ENCODE measurements around the gene ADCY9. TPM values are rescaled to one million over a fixed set of nuclear protein-coding genes. Genes with fewer than 3 reads are reported as not detected.

ADCY9 gene
- total and polyA plus RNA-seq, 4 donors: 7.9 to 40.1 (median 24.7) TPM

- no peak overlapping the region for H3K4me3 ChIP-seq (ENCODE audit: low read length in 2 of 2)
- no peaks in the 10 kb centered on the region for H3K9me3 ChIP-seq (ENCODE audit: control insufficient read depth, low read length)
- no peak for ATAC-seq (ENCODE audit: low FRiP score)
- DNase-seq: no peak
- WGBS, 2 donors: 96 to 98% methylated on average over 10 of the region's 10 CpGs
- H3K27me3 ChIP-seq (ENCODE audit: control insufficient read depth in 1 of 2, insufficient read depth in 2 of 2, low read length in 1 of 2): no peaks in the 10 kb centered on the region
- no peaks in the 10 kb centered on the region for H3K36me3 ChIP-seq (ENCODE audit: control insufficient read depth in 1 of 2, insufficient read depth in 2 of 2, low read length in 1 of 2)
- intact Hi-C loops (cut with DNase I): no loop called here
- H3K27ac ChIP-seq (ENCODE audit: low read depth in 1 of 2, low read length in 2 of 2): no peak overlapping the region
- H3K4me1 ChIP-seq (ENCODE audit: control insufficient read depth in 1 of 2, insufficient read depth in 2 of 2, low read length in 2 of 2): no peaks in the 10 kb centered on the region
Measured at GRCh38 chr16:4033951-4034350, 82.3 kb downstream of the ADCY9 start.

DNA sequence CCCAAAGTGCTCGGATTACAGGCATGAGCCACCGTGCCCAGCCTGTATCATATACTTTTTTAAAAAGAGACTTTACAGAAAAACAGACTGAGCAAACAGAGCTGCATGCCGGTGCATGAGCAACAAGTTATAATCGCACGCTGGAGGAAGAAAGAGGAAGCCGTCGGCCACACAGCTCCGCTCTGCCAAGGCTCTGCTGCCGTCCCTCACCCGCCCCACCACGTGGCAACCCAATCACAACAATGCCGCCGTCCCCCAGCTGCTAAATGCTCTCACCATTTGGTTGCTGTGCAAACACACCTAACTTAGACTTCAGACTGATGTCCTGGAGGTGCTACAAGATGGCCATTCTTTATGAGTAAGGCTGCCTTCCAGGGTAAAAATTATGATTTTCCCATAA lies 83.5 kb downstream of the ADCY9 start:
- Histone ChIP-seq H3K9me3 (ENCODE audit: control insufficient read depth, low read length) (no peaks in the 10 kb centered on the region), H3K36me3 (ENCODE audit: control insufficient read depth in 1 of 2, insufficient read depth in 2 of 2, low read length in 1 of 2) (no peaks in the 10 kb centered on the region), H3K27me3 (ENCODE audit: control insufficient read depth in 1 of 2, insufficient read depth in 2 of 2, low read length in 1 of 2) (no peaks in the 10 kb centered on the region), H3K4me1 (ENCODE audit: control insufficient read depth in 1 of 2, insufficient read depth in 2 of 2, low read length in 2 of 2) (no peaks in the 10 kb centered on the region), H3K4me3 (ENCODE audit: low read length in 2 of 2) (no peak overlapping the region), H3K27ac (ENCODE audit: low read depth in 1 of 2, low read length in 2 of 2) (no peak overlapping the region)
- intact Hi-C loops (cut with DNase I): no loop called here
- ATAC-seq (ENCODE audit: low FRiP score) (peak; percentile 78), DNase-seq (peak; percentile 87 to 89)
- WGBS, 2 donors: 1 to 2% methylated on average over 13 of the region's 13 CpGs

DNA sequence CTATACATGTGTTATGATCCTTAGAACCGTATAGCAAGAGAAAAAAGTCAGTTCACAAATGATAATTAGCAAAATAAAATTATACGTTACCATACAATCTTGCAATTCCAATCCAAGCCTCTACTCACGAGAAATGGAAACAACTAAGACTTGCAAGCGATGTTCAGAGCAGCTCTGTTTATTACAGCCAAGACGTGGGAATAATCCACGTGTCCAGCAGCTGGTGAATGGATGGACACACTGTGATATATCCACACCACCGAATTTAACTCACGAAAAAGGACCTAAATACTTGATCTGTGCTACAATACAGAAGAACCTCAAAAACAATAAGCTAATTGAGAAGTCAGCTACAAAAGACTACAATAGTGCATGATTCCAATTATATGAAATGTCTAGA lies 88.1 kb downstream of the ADCY9 start:
- no peaks in the 10 kb centered on the region for H3K36me3 ChIP-seq (ENCODE audit: control insufficient read depth in 1 of 2, insufficient read depth in 2 of 2, low read length in 1 of 2)
- WGBS, 2 donors: 93 to 94% methylated on average over 8 of the region's 8 CpGs
- ATAC-seq (ENCODE audit: low FRiP score) (no peak), DNase-seq (no peak)
- intact Hi-C loops (cut with DNase I): no loop called here
- H3K27me3 ChIP-seq (ENCODE audit: control insufficient read depth in 1 of 2, insufficient read depth in 2 of 2, low read length in 1 of 2): no peaks in the 10 kb centered on the region
- H3K9me3 ChIP-seq (ENCODE audit: control insufficient read depth, low read length): no peaks in the 10 kb centered on the region
- no peak overlapping the region for H3K4me3 ChIP-seq (ENCODE audit: low read length in 2 of 2)
- no peak overlapping the region for H3K27ac ChIP-seq (ENCODE audit: low read depth in 1 of 2, low read length in 2 of 2)
- no peaks in the 10 kb centered on the region for H3K4me1 ChIP-seq (ENCODE audit: control insufficient read depth in 1 of 2, insufficient read depth in 2 of 2, low read length in 2 of 2)

DNA sequence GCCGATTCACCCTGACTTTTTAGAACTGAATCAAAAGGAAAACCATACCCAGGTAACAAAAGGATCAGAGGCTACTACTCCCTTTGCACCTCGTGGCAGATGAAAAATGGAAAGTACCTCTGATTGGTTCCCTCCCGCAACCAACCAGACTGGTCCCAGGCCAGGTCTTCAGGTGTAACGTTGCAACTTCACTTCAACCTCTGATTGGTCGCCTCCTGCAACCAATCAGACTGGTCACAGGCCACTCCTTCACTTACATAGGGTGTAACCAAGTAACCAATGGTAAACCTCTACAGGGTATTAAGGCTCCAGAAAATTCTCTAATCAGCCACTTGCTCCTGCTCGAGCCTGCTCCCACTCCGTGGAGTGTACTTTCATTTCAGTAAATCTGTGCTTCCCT lies 89.4 kb downstream of the ADCY9 start:
- H3K9me3 ChIP-seq (ENCODE audit: control insufficient read depth, low read length): no peaks in the 10 kb centered on the region
- no peak overlapping the region for H3K4me3 ChIP-seq (ENCODE audit: low read length in 2 of 2)
- no peaks in the 10 kb centered on the region for H3K4me1 ChIP-seq (ENCODE audit: control insufficient read depth in 1 of 2, insufficient read depth in 2 of 2, low read length in 2 of 2)

DNA sequence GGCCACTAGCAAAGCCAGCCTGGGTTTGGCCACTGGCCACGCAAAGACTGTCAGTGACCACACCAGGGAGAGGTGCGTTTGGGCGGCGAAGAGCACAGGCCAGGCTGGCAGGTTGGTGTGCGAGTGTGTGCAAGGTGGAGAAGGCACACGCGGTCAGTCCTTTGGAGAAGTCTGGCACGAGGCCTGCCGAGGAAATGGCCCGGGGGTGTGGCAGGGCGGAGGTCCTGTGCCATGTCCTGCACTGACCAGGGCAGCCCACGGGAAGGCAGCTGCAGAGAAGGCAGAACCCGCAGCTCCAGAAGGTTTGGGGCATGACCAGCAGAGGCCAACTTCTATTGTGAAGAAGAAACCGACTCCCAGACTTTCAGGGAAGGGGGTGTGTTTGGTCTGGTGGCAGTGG lies 90.8 kb downstream of the ADCY9 start:
- Histone ChIP-seq H3K4me1 (ENCODE audit: control insufficient read depth in 1 of 2, insufficient read depth in 2 of 2, low read length in 2 of 2) (no peaks in the 10 kb centered on the region), H3K9me3 (ENCODE audit: control insufficient read depth, low read length) (no peaks in the 10 kb centered on the region), H3K27ac (ENCODE audit: low read depth in 1 of 2, low read length in 2 of 2) (no peak overlapping the region), H3K27me3 (ENCODE audit: control insufficient read depth in 1 of 2, insufficient read depth in 2 of 2, low read length in 1 of 2) (no peaks in the 10 kb centered on the region), H3K4me3 (ENCODE audit: low read length in 2 of 2) (no peak overlapping the region), H3K36me3 (ENCODE audit: control insufficient read depth in 1 of 2, insufficient read depth in 2 of 2, low read length in 1 of 2) (no peaks in the 10 kb centered on the region)
- intact Hi-C loops (cut with DNase I): no loop called here
- 93 to 95% methylated on average over 14 of the region's 14 CpGs for WGBS, 2 donors
- DNase-seq: no peak
- no peak for ATAC-seq (ENCODE audit: low FRiP score)

More for the DNA sequence above, 89.4 kb downstream of the ADCY9 start:
- intact Hi-C loops (cut with DNase I): no loop called here
- 94 to 96% methylated on average over 7 of the region's 7 CpGs for WGBS, 2 donors
- Histone ChIP-seq H3K27me3 (ENCODE audit: control insufficient read depth in 1 of 2, insufficient read depth in 2 of 2, low read length in 1 of 2) (no peaks in the 10 kb centered on the region), H3K27ac (ENCODE audit: low read depth in 1 of 2, low read length in 2 of 2) (no peak overlapping the region), H3K36me3 (ENCODE audit: control insufficient read depth in 1 of 2, insufficient read depth in 2 of 2, low read length in 1 of 2) (no peaks in the 10 kb centered on the region)
- DNase-seq (no peak), ATAC-seq (ENCODE audit: low FRiP score) (no peak)

GRCh38 chr16:4021916-4022315 lies 94.3 kb downstream of the ADCY9 start:
- H3K4me3 ChIP-seq (ENCODE audit: low read length in 2 of 2): no peak overlapping the region
- H3K4me1 ChIP-seq (ENCODE audit: control insufficient read depth in 1 of 2, insufficient read depth in 2 of 2, low read length in 2 of 2): no peaks in the 10 kb centered on the region
- H3K27ac ChIP-seq (ENCODE audit: low read depth in 1 of 2, low read length in 2 of 2): no peak overlapping the region
- ATAC-seq (ENCODE audit: low FRiP score) (no peak), DNase-seq (no peak)
- WGBS, 2 donors: 88 to 92% methylated on average over 2 of the region's 2 CpGs
- intact Hi-C loops (cut with DNase I): no loop called here
- H3K9me3 ChIP-seq (ENCODE audit: control insufficient read depth, low read length): no peaks in the 10 kb centered on the region
- no peaks in the 10 kb centered on the region for H3K36me3 ChIP-seq (ENCODE audit: control insufficient read depth in 1 of 2, insufficient read depth in 2 of 2, low read length in 1 of 2)
- no peaks in the 10 kb centered on the region for H3K27me3 ChIP-seq (ENCODE audit: control insufficient read depth in 1 of 2, insufficient read depth in 2 of 2, low read length in 1 of 2)

DNA sequence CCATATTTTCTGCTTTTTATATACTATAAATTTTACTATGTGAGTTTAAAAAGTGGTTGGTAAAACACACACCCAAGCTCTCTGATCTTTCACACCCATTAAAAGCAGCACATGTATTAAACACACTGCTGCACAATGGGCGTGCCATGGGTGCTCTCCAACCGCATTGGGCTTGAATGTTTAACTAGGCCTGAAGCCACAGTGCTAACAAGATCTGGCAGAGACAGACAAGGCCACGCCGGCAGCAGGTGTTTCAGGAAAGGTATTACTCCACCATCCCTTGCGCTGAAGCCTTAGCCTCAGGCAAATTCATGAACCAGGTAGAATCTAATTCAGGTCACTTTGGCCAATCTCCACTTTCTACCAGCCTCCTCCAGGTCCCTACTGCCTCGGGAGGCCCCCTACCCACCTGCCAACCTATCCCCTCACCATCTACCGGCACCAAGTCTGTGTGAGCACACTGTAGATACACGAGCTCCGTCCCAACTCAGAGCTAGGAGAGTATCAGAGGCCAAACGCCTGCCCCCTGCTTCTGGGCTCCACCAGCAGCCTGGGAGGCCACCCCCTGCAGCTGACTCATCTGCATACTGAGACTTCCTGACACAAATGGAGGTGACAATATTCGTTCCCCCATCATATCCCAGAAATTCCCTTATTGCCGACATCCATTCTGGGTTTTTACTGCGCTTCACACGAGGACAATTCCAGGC lies 95.0 kb downstream of the ADCY9 start:
- ATAC-seq (ENCODE audit: low FRiP score): no peak
- Histone ChIP-seq H3K27me3 (ENCODE audit: control insufficient read depth in 1 of 2, insufficient read depth in 2 of 2, low read length in 1 of 2) (no peaks in the 10 kb centered on the region), H3K4me3 (ENCODE audit: low read length in 2 of 2) (no peak overlapping the region), H3K36me3 (ENCODE audit: control insufficient read depth in 1 of 2, insufficient read depth in 2 of 2, low read length in 1 of 2) (no peaks in the 10 kb centered on the region), H3K9me3 (ENCODE audit: control insufficient read depth, low read length) (no peaks in the 10 kb centered on the region), H3K4me1 (ENCODE audit: control insufficient read depth in 1 of 2, insufficient read depth in 2 of 2, low read length in 2 of 2) (no peaks in the 10 kb centered on the region), H3K27ac (ENCODE audit: low read depth in 1 of 2, low read length in 2 of 2) (peak overlapping the region in 1 of 2 donors; percentile 1)
- intact Hi-C loops (cut with DNase I): no loop called here
- 43 to 44% methylated on average over 14 of the region's 14 CpGs for WGBS, 2 donors
- peak in 1 of 2 donors; percentile 34 for DNase-seq

- Histone ChIP-seq H3K27ac (ENCODE audit: low read depth in 1 of 2, low read length in 2 of 2) (peak overlapping the region in 1 of 2 donors; percentile 37), H3K36me3 (ENCODE audit: control insufficient read depth in 1 of 2, insufficient read depth in 2 of 2, low read length in 1 of 2) (no peaks in the 10 kb centered on the region), H3K27me3 (ENCODE audit: control insufficient read depth in 1 of 2, insufficient read depth in 2 of 2, low read length in 1 of 2) (no peaks in the 10 kb centered on the region), H3K4me3 (ENCODE audit: low read length in 2 of 2) (no peak overlapping the region), H3K9me3 (ENCODE audit: control insufficient read depth, low read length) (no peaks in the 10 kb centered on the region), H3K4me1 (ENCODE audit: control insufficient read depth in 1 of 2, insufficient read depth in 2 of 2, low read length in 2 of 2) (no peaks in the 10 kb centered on the region)
- ATAC-seq (ENCODE audit: low FRiP score): no peak
- 3 to 4% methylated on average over 5 of the region's 5 CpGs for WGBS, 2 donors
- intact Hi-C loops (cut with DNase I): no loop called here
- peak in 1 of 2 donors; percentile 57 for DNase-seq
Measured at GRCh38 chr16:4019371-4019791, 96.9 kb downstream of the ADCY9 start.

- WGBS, 2 donors: 58% methylated on average over 12 of the region's 12 CpGs
- no peak for ATAC-seq (ENCODE audit: low FRiP score)
- Histone ChIP-seq H3K27me3 (ENCODE audit: control insufficient read depth in 1 of 2, insufficient read depth in 2 of 2, low read length in 1 of 2) (no peaks in the 10 kb centered on the region), H3K9me3 (ENCODE audit: control insufficient read depth, low read length) (no peaks in the 10 kb centered on the region), H3K4me3 (ENCODE audit: low read length in 2 of 2) (no peak overlapping the region), H3K4me1 (ENCODE audit: control insufficient read depth in 1 of 2, insufficient read depth in 2 of 2, low read length in 2 of 2) (no peaks in the 10 kb centered on the region), H3K27ac (ENCODE audit: low read depth in 1 of 2, low read length in 2 of 2) (no peak overlapping the region), H3K36me3 (ENCODE audit: control insufficient read depth in 1 of 2, insufficient read depth in 2 of 2, low read length in 1 of 2) (no peaks in the 10 kb centered on the region)
- DNase-seq: peak in 1 of 2 donors; percentile 75
- intact Hi-C loops (cut with DNase I): no loop called here
Measured at GRCh38 chr16:4018391-4018790, 97.9 kb downstream of the ADCY9 start.
